A549 (cell line): ENCODE data around the gene ATOH7. TPM values are rescaled to one million over a fixed set of nuclear protein-coding genes. Genes with fewer than 3 reads are reported as not detected.

Experiments used
- BHLHE40 ChIP-seq: IDR thresholded peaks from 2 replicates; pipeline ENCODE4 v1.6.1; 2012; ENCODE audit warnings: low read depth, low read length, inconsistent platforms
- CBX8 ChIP-seq: fragments of 200-600 bp; sonication (generic); IDR thresholded peaks from 2 replicates; pipeline ENCODE4 v1.6.1; 2016
- CHD4 ChIP-seq: fragments of 200-600 bp; sonication (generic); IDR thresholded peaks from 2 replicates; pipeline ENCODE4 v1.6.1; 2016; ENCODE audit warnings: antibody characterized with exemption, mild to moderate bottlenecking, borderline replicate concordance
- EHMT2 ChIP-seq: fragments of 200-600 bp; sonication (generic); IDR thresholded peaks from 2 replicates; pipeline ENCODE4 v1.6.1; 2016; ENCODE audit warnings: antibody characterized with exemption, low read depth, mild to moderate bottlenecking, moderate library complexity
- EP300 ChIP-seq, 2 experiments: fragments of >200 bp; sonication (Bioruptor Twin); formaldehyde crosslinking; IDR thresholded peaks; 2 replicates in 1 of 2; 3 replicates in 1 of 2; pipeline ENCODE4 v1.6.1; 2016 to 2017
- ESRRA ChIP-seq: fragments of 150-350 bp; IDR thresholded peaks from 2 replicates; pipeline ENCODE4 v1.6.1; 2014; ENCODE audit warnings: mild to moderate bottlenecking, low read length, borderline replicate concordance
- FOSL2 ChIP-seq, 2 experiments: fragments of 450-650 bp in 1 of 2; fragments of >200 bp in 1 of 2; sonication (Bioruptor Twin) in 1 of 2; formaldehyde crosslinking; IDR thresholded peaks; 2 replicates each; pipeline versions ENCODE4 v1.5.0 to v1.6.1; 2016 to 2020; ENCODE audit warnings: mild to moderate bottlenecking in 1 of 2, moderate library complexity in 1 of 2
- GATA3 ChIP-seq: IDR thresholded peaks from 2 replicates; pipeline ENCODE4 v1.6.1; 2012; ENCODE audit warnings: borderline replicate concordance
- HMGXB4 ChIP-seq: fragments of 250-450 bp; sonication (Bioruptor Pico); IDR thresholded peaks from 2 replicates; pipeline ENCODE4 v1.5.0; 2021; ENCODE audit warnings: mild to moderate bottlenecking, moderate library complexity, borderline replicate concordance
- HOXA7 ChIP-seq: fragments of 250-450 bp; sonication (Bioruptor Pico); IDR thresholded peaks from 2 replicates; pipeline ENCODE4 v1.5.0; 2020; ENCODE audit warnings: mild to moderate bottlenecking, moderate library complexity
- HOXB13 ChIP-seq: fragments of 250-450 bp; sonication (Bioruptor Pico); IDR thresholded peaks from 2 replicates; pipeline ENCODE4 v1.5.0; 2020; ENCODE audit warnings: low read depth, mild to moderate bottlenecking, moderate library complexity
- JUN ChIP-seq, 2 experiments: fragments of >200 bp; sonication (Bioruptor Twin); formaldehyde crosslinking; IDR thresholded peaks; 2 replicates in 1 of 2; 3 replicates in 1 of 2; pipeline ENCODE4 v1.6.1; 2016 to 2017
- KDM1A ChIP-seq: fragments of 200-600 bp; sonication (generic); IDR thresholded peaks from 2 replicates; pipeline ENCODE4 v1.6.1; 2016; ENCODE audit warnings: low read depth, mild to moderate bottlenecking
- MAFK ChIP-seq: fragments of 450-650 bp; IDR thresholded peaks from 2 replicates; pipeline ENCODE4 v1.6.1; 2014; ENCODE audit not compliant: partially characterized antibody
- NFE2L2 ChIP-seq: fragments of 150-350 bp; conservative IDR thresholded peaks from 2 replicates; pipeline ENCODE4 v1.6.1; 2014; ENCODE audit warnings: low read length
- NPAS2 ChIP-seq: fragments of 250-450 bp; sonication (Bioruptor Pico); IDR thresholded peaks from 2 replicates; pipeline ENCODE4 v1.8.0; 2022; ENCODE audit warnings: mild to moderate bottlenecking, moderate library complexity, borderline replicate concordance
- NR3C1 ChIP-seq: fragments of >200 bp; sonication (Bioruptor Twin); formaldehyde crosslinking; IDR thresholded peaks from 3 replicates; pipeline ENCODE4 v1.6.1; 2017
- POLR2A ChIP-seq: IDR thresholded peaks from 2 replicates; pipeline ENCODE4 v1.6.1; 2012; ENCODE audit warnings: mild to moderate bottlenecking, low read length
- RAD21 ChIP-seq, 2 experiments: fragments of >200 bp in 1 of 2; sonication (Bioruptor Twin) in 1 of 2; formaldehyde crosslinking in 1 of 2; IDR thresholded peaks in 1 of 2; conservative IDR thresholded peaks in 1 of 2; 2 replicates in 1 of 2; 3 replicates in 1 of 2; pipeline ENCODE4 v1.6.1; 2012 to 2018; ENCODE audit warnings: inconsistent platforms in 1 of 2
- RARB ChIP-seq: fragments of 250-450 bp; sonication (Bioruptor Pico); IDR thresholded peaks from 2 replicates; pipeline ENCODE4 v1.8.0; 2021; ENCODE audit warnings: mild to moderate bottlenecking, moderate library complexity
- RCOR1 ChIP-seq: fragments of 150-350 bp; IDR thresholded peaks from 2 replicates; pipeline ENCODE4 v1.6.1; 2014; ENCODE audit warnings: antibody characterized with exemption, low read length, low read depth
- RNF2 ChIP-seq: fragments of 200-600 bp; sonication (generic); IDR thresholded peaks from 2 replicates; pipeline ENCODE4 v1.6.1; 2016; ENCODE audit warnings: low read depth, mild to moderate bottlenecking, antibody characterized with exemption, moderate library complexity, borderline replicate concordance
- TP53 ChIP-seq: fragments of 250-450 bp; sonication (Bioruptor Pico); IDR thresholded peaks from 2 replicates; pipeline ENCODE4 v1.5.0; 2021; ENCODE audit warnings: mild to moderate bottlenecking, moderate library complexity
- polyA plus RNA-seq, 4 experiments: library from polyadenylated mRNA; depleted of rRNA in 3 of 4; stranded (reverse); fragments of >200 nt; fragmentation: RNase III in 1 of 4; extraction: RNeasy Plus Mini Kit Qiagen cat#74134 plus additional on column Dnase treatment in 1 of 4; gene quantifications; 2 replicates in 3 of 4; 3 replicates in 1 of 4; pipeline ENCODE4 v1.2.3, GENCODE V29; 2011 to 2017
- TF ChIP-seq, protein P1 (sequence below): fragments of 450-650 bp; IDR thresholded peaks from 2 replicates; pipeline ENCODE4 v1.6.1; 2014; ENCODE audit warnings: antibody characterized with exemption
- TF ChIP-seq, protein P2 (sequence below): IDR thresholded peaks from 2 replicates; pipeline ENCODE4 v1.6.1; 2012
- TF ChIP-seq, protein P3 (sequence below): fragments of >200 bp; sonication (Bioruptor Twin); formaldehyde crosslinking; IDR thresholded peaks from 2 replicates; pipeline ENCODE4 v1.6.1; 2016
- TF ChIP-seq, protein P4 (sequence below): fragments of 250-450 bp; sonication (Bioruptor Pico); IDR thresholded peaks from 2 replicates; pipeline ENCODE4 v1.5.0; 2020; ENCODE audit warnings: low read depth, mild to moderate bottlenecking, moderate library complexity

Gene ATOH7
- polyA plus RNA-seq, 2 of the 4 experiments (the other 2 are of a cell fraction) = 0.18 to 0.27 TPM

DNA sequence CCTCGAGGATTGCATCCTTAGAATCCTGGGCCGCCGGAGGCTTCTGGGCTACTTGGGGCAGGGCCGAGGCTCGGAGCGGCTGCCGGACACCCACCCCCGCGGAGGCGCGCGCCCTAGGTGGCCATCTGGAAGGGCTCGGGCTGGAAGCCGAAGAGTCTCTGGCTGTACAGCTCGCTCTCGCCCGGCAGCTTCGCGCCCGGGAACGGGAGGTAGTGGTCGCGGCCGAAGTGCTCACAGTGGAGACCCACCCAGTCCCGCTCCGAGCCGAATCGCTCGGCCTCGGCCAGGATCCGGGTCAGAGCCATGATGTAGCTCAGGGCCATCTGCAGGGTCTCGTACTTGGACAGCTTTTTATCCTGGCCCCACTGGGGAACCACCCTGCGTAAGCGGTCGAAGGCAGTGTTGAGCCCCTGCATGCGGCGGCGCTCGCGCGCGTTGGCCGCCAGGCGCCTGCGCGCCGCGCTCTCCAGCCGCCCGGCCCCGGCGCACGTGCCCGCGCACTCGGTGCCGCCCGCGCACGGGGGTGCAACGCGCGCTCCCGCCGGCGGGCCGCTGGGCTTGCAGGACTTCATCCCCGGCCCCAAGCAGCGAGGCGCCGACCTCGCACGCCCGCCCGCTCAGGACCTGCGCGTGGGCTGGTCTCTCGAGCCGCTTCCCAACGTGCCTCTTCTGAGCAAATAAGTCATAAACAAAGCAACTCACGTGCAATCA, 652 bp downstream of the ATOH7 start (continued):
- TF ChIP-seq HMGXB4 = 0 out of 2 replicates have a peak, but pooled peaks have one; percentile 37
- TF ChIP-seq JUN (IDR thresholded peaks at IDR 0.05) = peak; percentile 60 to 82; a peak in 2 of 5 replicates
- TF ChIP-seq RCOR1 = no peak
- no peak for TF ChIP-seq FOSL2 (IDR thresholded peaks at IDR 0.05)
- TF ChIP-seq FOSL2 (CRISPR knock-in tag; IDR thresholded peaks at IDR 0.05) = no peak
- no peak for TF ChIP-seq NR3C1
- TF ChIP-seq KDM1A = no peak
- no peak; the same call in 1 of the 2 replicates for TF ChIP-seq BHLHE40
- TF ChIP-seq CHD4 = no peak
- TF ChIP-seq, protein P1, sequence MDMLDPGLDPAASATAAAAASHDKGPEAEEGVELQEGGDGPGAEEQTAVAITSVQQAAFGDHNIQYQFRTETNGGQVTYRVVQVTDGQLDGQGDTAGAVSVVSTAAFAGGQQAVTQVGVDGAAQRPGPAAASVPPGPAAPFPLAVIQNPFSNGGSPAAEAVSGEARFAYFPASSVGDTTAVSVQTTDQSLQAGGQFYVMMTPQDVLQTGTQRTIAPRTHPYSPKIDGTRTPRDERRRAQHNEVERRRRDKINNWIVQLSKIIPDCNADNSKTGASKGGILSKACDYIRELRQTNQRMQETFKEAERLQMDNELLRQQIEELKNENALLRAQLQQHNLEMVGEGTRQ = no peak
- no peak for TF ChIP-seq ESRRA
- TF ChIP-seq HOXB13 (CRISPR knock-in tag) = no peak; the same call in 1 of the 2 replicates
- TF ChIP-seq CBX8 = no peak
- TF ChIP-seq, protein P2, sequence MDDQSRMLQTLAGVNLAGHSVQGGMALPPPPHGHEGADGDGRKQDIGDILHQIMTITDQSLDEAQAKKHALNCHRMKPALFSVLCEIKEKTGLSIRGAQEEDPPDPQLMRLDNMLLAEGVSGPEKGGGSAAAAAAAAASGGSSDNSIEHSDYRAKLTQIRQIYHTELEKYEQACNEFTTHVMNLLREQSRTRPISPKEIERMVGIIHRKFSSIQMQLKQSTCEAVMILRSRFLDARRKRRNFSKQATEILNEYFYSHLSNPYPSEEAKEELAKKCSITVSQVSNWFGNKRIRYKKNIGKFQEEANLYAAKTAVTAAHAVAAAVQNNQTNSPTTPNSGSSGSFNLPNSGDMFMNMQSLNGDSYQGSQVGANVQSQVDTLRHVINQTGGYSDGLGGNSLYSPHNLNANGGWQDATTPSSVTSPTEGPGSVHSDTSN = no peak
- TF ChIP-seq MAFK = no peak
- no peak for TF ChIP-seq RAD21 (conservative IDR thresholded peaks at IDR 0.05 in 1 of 2, IDR thresholded peaks at IDR 0.05 in 1 of 2)
- no peak; the same call in 1 of the 2 replicates for TF ChIP-seq GATA3
- no peak for TF ChIP-seq EP300 (IDR thresholded peaks at IDR 0.05)
- TF ChIP-seq NFE2L2 = no peak
- no peak for TF ChIP-seq HOXA7 (CRISPR knock-in tag)
- TF ChIP-seq RARB (CRISPR knock-in tag) = no peak
- TF ChIP-seq RNF2 = peak; percentile 83; the same call in 1 of the 2 replicates
- TF ChIP-seq NPAS2 (CRISPR knock-in tag) = peak; percentile 70
- peak; percentile 64; the same call in 1 of the 2 replicates for TF ChIP-seq TP53
- peak; percentile 73 for TF ChIP-seq POLR2A
- TF ChIP-seq, protein P3, sequence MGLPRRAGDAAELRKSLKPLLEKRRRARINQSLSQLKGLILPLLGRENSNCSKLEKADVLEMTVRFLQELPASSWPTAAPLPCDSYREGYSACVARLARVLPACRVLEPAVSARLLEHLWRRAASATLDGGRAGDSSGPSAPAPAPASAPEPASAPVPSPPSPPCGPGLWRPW = no peak
- TF ChIP-seq EHMT2 = no peak
- TF ChIP-seq, protein P4, sequence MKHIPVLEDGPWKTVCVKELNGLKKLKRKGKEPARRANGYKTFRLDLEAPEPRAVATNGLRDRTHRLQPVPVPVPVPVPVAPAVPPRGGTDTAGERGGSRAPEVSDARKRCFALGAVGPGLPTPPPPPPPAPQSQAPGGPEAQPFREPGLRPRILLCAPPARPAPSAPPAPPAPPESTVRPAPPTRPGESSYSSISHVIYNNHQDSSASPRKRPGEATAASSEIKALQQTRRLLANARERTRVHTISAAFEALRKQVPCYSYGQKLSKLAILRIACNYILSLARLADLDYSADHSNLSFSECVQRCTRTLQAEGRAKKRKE = 0 out of 2 replicates have a peak, but pooled peaks have one; percentile 13
- TF ChIP-seq, all 56 proteins: peak for 15
